Vagina (tissue), 2 donors: ENCODE results near the gene ARPC2.

Source experiments
- POLR2A ChIP-seq, 2 donors: fragments of 450-650 bp; IDR thresholded peaks; one replicate each; pipeline ENCODE4 v1.6.1; 2017; ENCODE audit warnings: antibody characterized with exemption in 2 of 2, mild to moderate bottlenecking in 2 of 2, moderate library complexity in 2 of 2
- TF ChIP-seq, protein P1 (sequence below), 3 experiments: fragments of 450-650 bp in 2 of 3; fragments of 200-600 bp in 1 of 3; sonication (generic) in 1 of 3; IDR thresholded peaks; one replicate each; pipeline ENCODE4 v1.5.1; 2017 to 2019; ENCODE audit warnings: antibody characterized with exemption in 3 of 3, mild to moderate bottlenecking in 2 of 3, moderate library complexity in 2 of 3

GRCh38 chr2:218221000-218221399, 4.0 kb downstream of the ARPC2 start:
- TF ChIP-seq, protein P1, sequence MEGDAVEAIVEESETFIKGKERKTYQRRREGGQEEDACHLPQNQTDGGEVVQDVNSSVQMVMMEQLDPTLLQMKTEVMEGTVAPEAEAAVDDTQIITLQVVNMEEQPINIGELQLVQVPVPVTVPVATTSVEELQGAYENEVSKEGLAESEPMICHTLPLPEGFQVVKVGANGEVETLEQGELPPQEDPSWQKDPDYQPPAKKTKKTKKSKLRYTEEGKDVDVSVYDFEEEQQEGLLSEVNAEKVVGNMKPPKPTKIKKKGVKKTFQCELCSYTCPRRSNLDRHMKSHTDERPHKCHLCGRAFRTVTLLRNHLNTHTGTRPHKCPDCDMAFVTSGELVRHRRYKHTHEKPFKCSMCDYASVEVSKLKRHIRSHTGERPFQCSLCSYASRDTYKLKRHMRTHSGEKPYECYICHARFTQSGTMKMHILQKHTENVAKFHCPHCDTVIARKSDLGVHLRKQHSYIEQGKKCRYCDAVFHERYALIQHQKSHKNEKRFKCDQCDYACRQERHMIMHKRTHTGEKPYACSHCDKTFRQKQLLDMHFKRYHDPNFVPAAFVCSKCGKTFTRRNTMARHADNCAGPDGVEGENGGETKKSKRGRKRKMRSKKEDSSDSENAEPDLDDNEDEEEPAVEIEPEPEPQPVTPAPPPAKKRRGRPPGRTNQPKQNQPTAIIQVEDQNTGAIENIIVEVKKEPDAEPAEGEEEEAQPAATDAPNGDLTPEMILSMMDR (IDR thresholded peaks at IDR 0.05), result no peak
- TF ChIP-seq POLR2A (IDR thresholded peaks at IDR 0.05), result no peak
